Nephron (organoid): ENCODE data around the gene PRMT7.

ENCODE experiments used
- H3K27ac Mint-ChIP-seq, 3 experiments: 2 replicates each; pipeline ENCODE4 v1.8.0; 2020; ENCODE audit warnings: mixed read lengths in 3 of 3, mild to moderate bottlenecking in 2 of 3, moderate library complexity in 1 of 3
- H3K27me3 Mint-ChIP-seq: 2 replicates; pipeline ENCODE4 v1.8.0; 2021; ENCODE audit warnings: low read depth, mild to moderate bottlenecking, moderate library complexity, mixed read lengths
- H3K36me3 Mint-ChIP-seq: 2 replicates; pipeline ENCODE4 v1.8.0; 2020; ENCODE audit warnings: low read depth, mixed read lengths
- H3K4me1 Mint-ChIP-seq: 2 replicates; pipeline ENCODE4 v1.8.0; 2020; ENCODE audit warnings: mixed read lengths
- H3K4me3 Mint-ChIP-seq, 3 experiments: 2 replicates each; pipeline ENCODE4 v1.8.0; 2020; ENCODE audit warnings: mild to moderate bottlenecking in 3 of 3, mixed read lengths in 3 of 3, moderate library complexity in 2 of 3
- H3K9me3 Mint-ChIP-seq: 2 replicates; pipeline ENCODE4 v1.8.0; 2020; ENCODE audit warnings: mixed read lengths
- CTCF ChIP-seq, 3 experiments: fragments of 200-600 bp; sonication (generic); IDR thresholded peaks; one replicate each; pipeline ENCODE4 v1.5.0; 2021; ENCODE audit warnings: antibody characterized with exemption in 3 of 3; ENCODE audit not compliant: unreplicated experiment in 3 of 3

The PRMT7 gene

GRCh38 chr16:68300734-68301459 lies 9.9 kb upstream of the PRMT7 start:
- H3K9me3 Mint-ChIP-seq = no peaks in the 10 kb centered on the region
- H3K4me3 Mint-ChIP-seq = no peak overlapping the region
- peak overlapping the region in 1 of 3 experiments; percentile 81 for H3K27ac Mint-ChIP-seq
- H3K4me1 Mint-ChIP-seq = peaks cover 34% of the 10 kb centered on the region
- TF ChIP-seq CTCF (IDR thresholded peaks at IDR 0.05; ENCODE audit: unreplicated experiment in 3 of 3) = no peak
- H3K36me3 Mint-ChIP-seq = peaks cover 65% of the 10 kb centered on the region
- H3K27me3 Mint-ChIP-seq = no peaks in the 10 kb centered on the region

GRCh38 chr16:68306633-68307032 lies 4.2 kb upstream of the PRMT7 start:
- Mint-ChIP-seq H3K9me3 (no peaks in the 10 kb centered on the region), H3K27ac (no peak overlapping the region), H3K4me3 (no peak overlapping the region), H3K36me3 (peaks cover 45% of the 10 kb centered on the region), H3K4me1 (peaks cover 19% of the 10 kb centered on the region), H3K27me3 (no peaks in the 10 kb centered on the region)
- no peak for TF ChIP-seq CTCF (IDR thresholded peaks at IDR 0.05; ENCODE audit: unreplicated experiment in 3 of 3)

- peak overlapping the region; percentile 96 to 100 (median 96) for H3K4me3 Mint-ChIP-seq
- H3K4me1 Mint-ChIP-seq = peaks cover 31% of the 10 kb centered on the region
- H3K27me3 Mint-ChIP-seq = no peaks in the 10 kb centered on the region
- no peaks in the 10 kb centered on the region for H3K9me3 Mint-ChIP-seq
- peaks cover 29% of the 10 kb centered on the region for H3K36me3 Mint-ChIP-seq
- H3K27ac Mint-ChIP-seq = peak overlapping the region in 2 of 3 experiments; percentile 71 to 94
- TF ChIP-seq CTCF (IDR thresholded peaks at IDR 0.05; ENCODE audit: unreplicated experiment in 3 of 3) = no peak
These were observed 1.0 kb upstream of the PRMT7 start for GRCh38 chr16:68309799-68310198.

- TF ChIP-seq CTCF (IDR thresholded peaks at IDR 0.05; ENCODE audit: unreplicated experiment in 3 of 3) = no peak
- Mint-ChIP-seq H3K27ac (peak overlapping the region; percentile 85 to 98 (median 94)), H3K4me1 (peaks cover 31% of the 10 kb centered on the region), H3K27me3 (no peaks in the 10 kb centered on the region), H3K36me3 (peaks cover 28% of the 10 kb centered on the region), H3K9me3 (no peaks in the 10 kb centered on the region), H3K4me3 (peak overlapping the region; percentile 96 to 100 (median 96))
These were observed 414 bp upstream of the PRMT7 start for GRCh38 chr16:68310437-68310773.

- peaks cover 31% of the 10 kb centered on the region for H3K4me1 Mint-ChIP-seq
- peak overlapping the region in 2 of 3 experiments; percentile 74 to 78 for H3K4me3 Mint-ChIP-seq
- H3K36me3 Mint-ChIP-seq = peaks cover 28% of the 10 kb centered on the region
- H3K27me3 Mint-ChIP-seq = no peaks in the 10 kb centered on the region
- no peak overlapping the region for H3K27ac Mint-ChIP-seq
- no peak for TF ChIP-seq CTCF (IDR thresholded peaks at IDR 0.05; ENCODE audit: unreplicated experiment in 3 of 3)
- H3K9me3 Mint-ChIP-seq = no peaks in the 10 kb centered on the region
These were observed 2.3 kb downstream of the PRMT7 start for GRCh38 chr16:68313116-68313515.
